ENCODE measurements around the gene CD226. TPM values are rescaled to one million over a fixed set of nuclear protein-coding genes. Genes with fewer than 3 reads are reported as not detected.

CD226 gene
- total RNA-seq, 1 donor from 2014 or later: 0.05 TPM

DNA sequence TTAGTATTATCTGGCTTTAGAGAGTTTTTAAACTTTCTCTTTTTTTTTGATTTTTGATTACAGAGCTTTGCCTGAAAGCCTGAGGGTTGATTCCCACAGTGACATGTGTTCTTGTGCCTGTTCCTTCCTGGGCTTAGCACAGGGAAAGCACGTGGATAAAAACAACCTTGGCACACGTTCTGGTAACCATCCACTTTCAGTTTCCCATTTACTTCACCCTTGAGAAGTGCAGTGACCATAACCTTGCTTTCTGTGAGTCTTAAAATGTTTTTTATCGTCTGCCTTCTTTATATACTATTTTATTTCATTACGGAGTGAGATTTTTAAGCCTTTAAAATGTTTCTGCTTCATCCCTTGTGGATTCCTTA, 11.5 kb downstream of the CD226 start:
- no peaks in the 10 kb centered on the region for H3K36me3 Mint-ChIP-seq (ENCODE audit: unreplicated experiment)
- TF ChIP-seq, protein P1, sequence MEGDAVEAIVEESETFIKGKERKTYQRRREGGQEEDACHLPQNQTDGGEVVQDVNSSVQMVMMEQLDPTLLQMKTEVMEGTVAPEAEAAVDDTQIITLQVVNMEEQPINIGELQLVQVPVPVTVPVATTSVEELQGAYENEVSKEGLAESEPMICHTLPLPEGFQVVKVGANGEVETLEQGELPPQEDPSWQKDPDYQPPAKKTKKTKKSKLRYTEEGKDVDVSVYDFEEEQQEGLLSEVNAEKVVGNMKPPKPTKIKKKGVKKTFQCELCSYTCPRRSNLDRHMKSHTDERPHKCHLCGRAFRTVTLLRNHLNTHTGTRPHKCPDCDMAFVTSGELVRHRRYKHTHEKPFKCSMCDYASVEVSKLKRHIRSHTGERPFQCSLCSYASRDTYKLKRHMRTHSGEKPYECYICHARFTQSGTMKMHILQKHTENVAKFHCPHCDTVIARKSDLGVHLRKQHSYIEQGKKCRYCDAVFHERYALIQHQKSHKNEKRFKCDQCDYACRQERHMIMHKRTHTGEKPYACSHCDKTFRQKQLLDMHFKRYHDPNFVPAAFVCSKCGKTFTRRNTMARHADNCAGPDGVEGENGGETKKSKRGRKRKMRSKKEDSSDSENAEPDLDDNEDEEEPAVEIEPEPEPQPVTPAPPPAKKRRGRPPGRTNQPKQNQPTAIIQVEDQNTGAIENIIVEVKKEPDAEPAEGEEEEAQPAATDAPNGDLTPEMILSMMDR (IDR thresholded peaks at IDR 0.05; ENCODE audit: partially characterized antibody, unreplicated experiment): no peak
- no peak for DNase-seq
- H3K9me3 Mint-ChIP-seq (ENCODE audit: unreplicated experiment): no peaks in the 10 kb centered on the region
- H3K27me3 Mint-ChIP-seq (ENCODE audit: unreplicated experiment): no peaks in the 10 kb centered on the region
- H3K4me1 Mint-ChIP-seq (ENCODE audit: low read depth, unreplicated experiment): no peaks in the 10 kb centered on the region
- H3K27ac Mint-ChIP-seq (ENCODE audit: unreplicated experiment): no peak overlapping the region
- H3K4me3 Mint-ChIP-seq (ENCODE audit: unreplicated experiment): no peak overlapping the region

DNA sequence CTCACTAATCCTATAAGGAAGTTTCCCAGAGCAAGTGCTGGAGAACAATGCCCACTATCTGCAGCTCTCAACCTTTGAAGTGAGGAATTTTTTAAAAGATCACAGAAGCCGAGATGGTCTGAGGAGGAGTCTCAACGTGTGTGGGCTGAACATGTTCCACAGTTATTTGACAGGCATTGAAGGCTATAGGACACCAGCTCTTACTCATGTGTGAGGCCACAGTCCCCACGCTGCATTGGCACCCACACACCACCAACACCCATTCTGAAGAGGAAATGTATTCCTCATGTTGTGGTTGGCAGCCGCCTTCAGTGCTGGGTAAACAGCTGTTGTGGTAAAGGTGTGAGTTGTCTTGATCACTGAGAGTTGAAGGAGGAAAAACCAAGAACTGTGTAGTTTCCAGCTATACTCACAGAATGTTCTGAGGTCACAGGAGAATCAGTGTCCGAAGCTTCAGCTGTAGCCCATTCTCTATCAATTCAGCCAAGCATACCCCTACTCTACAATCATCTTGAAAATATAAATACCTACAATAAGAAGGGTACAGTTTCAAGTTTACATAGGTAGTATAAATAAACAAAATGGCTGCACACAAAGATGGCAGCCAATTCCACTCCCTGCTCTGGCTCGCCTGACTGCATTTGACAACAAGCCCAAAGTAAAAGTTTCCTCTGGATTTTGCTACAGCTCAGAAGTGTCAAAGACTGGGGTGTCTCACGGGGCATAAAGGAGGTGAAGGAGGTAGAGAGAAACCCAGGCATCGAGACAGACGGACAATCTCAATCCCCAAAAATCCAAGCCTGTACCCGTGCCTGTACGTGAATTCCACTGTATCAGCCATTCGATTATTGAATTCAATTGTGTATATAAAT, 12.1 kb downstream of the CD226 start:
- no peak overlapping the region for H3K4me3 Mint-ChIP-seq (ENCODE audit: unreplicated experiment)
- H3K27ac Mint-ChIP-seq (ENCODE audit: unreplicated experiment): no peak overlapping the region
- no peaks in the 10 kb centered on the region for H3K36me3 Mint-ChIP-seq (ENCODE audit: unreplicated experiment)
- no peaks in the 10 kb centered on the region for H3K9me3 Mint-ChIP-seq (ENCODE audit: unreplicated experiment)
- no peaks in the 10 kb centered on the region for H3K4me1 Mint-ChIP-seq (ENCODE audit: low read depth, unreplicated experiment)
- no peaks in the 10 kb centered on the region for H3K27me3 Mint-ChIP-seq (ENCODE audit: unreplicated experiment)
- TF ChIP-seq, protein P1 (IDR thresholded peaks at IDR 0.05; ENCODE audit: partially characterized antibody, unreplicated experiment): no peak
- DNase-seq: no peak

DNA sequence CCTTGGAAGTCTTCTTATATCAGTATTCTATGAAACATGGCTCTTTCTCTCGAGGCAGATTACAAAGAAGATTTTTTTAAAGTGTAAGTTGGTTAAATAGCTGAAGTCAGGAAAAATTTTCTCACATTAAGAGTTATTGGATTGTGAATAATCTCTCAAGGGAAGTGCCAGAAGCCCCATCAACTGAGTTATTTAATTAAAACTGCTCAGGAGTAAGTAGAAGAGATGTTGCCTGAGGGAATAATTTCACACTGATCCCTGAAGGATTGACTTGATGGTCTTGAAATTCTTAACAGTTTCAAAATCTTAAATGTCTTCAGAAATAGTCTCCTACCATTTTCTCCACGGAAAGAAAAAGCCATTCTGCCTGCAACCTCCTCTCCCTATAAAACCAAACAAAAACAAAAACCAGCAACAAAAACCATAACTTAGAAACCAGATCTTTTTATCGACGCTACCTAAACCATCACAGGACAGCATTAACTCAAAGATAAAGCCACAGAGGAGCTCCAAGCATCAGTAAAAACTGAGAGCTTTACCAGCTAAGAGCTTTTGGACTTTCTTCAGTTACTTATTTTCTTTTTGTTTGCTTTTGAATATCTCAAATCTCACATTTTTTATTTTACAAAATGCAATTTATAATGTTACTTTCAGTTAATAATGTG, 12.9 kb downstream of the CD226 start:
- H3K4me3 Mint-ChIP-seq (ENCODE audit: unreplicated experiment): no peak overlapping the region
- no peak for DNase-seq
- TF ChIP-seq, protein P1 (IDR thresholded peaks at IDR 0.05; ENCODE audit: partially characterized antibody, unreplicated experiment): no peak
- H3K36me3 Mint-ChIP-seq (ENCODE audit: unreplicated experiment): no peaks in the 10 kb centered on the region
- no peaks in the 10 kb centered on the region for H3K9me3 Mint-ChIP-seq (ENCODE audit: unreplicated experiment)
- H3K27ac Mint-ChIP-seq (ENCODE audit: unreplicated experiment): no peak overlapping the region
- no peaks in the 10 kb centered on the region for H3K4me1 Mint-ChIP-seq (ENCODE audit: low read depth, unreplicated experiment)
- no peaks in the 10 kb centered on the region for H3K27me3 Mint-ChIP-seq (ENCODE audit: unreplicated experiment)

DNA sequence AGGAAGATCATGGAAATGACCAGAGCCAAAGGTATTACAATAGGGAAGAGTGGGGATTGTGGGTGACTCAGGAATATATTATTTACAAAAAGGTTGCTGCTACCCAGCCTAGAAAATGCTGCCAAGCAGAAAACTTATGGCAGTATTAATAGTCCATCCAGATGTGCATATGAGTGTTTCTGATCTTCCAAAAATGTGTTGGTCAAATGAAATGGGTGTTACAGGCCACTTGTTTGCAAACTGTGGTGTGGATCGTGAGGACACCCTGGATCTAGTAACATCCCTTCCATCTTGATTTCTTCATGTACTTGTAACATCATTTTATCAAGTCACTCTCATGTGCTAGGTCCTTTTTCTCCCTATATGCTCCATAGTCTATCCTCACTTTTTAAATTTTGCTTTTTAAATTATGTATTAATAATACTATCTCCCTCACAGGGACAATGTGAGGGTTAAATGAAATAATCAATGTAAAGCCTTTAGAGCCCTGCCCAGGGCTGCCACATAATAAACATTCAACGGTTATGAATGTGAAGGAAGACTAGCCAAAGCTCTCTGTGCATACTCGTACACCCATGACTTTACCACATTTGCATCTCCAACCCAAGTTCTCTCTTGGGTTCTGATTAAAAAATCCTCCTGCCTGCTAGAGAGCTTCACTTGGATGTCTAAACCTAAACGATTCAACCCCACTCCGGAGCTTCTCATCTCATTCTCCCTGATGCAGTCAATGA, 18.5 kb downstream of the CD226 start:
- TF ChIP-seq, protein P1 (IDR thresholded peaks at IDR 0.05; ENCODE audit: partially characterized antibody, unreplicated experiment): no peak
- Mint-ChIP-seq H3K9me3 (ENCODE audit: unreplicated experiment) (no peaks in the 10 kb centered on the region), H3K27ac (ENCODE audit: unreplicated experiment) (no peak overlapping the region), H3K4me1 (ENCODE audit: low read depth, unreplicated experiment) (no peaks in the 10 kb centered on the region), H3K36me3 (ENCODE audit: unreplicated experiment) (no peaks in the 10 kb centered on the region), H3K27me3 (ENCODE audit: unreplicated experiment) (no peaks in the 10 kb centered on the region), H3K4me3 (ENCODE audit: unreplicated experiment) (no peak overlapping the region)
- DNase-seq: no peak
